Right lobe of liver (tissue), 4 donors: ENCODE measurements around the gene CIC.

Experiments used
- POLR2A ChIP-seq: fragments of 450-650 bp; IDR thresholded peaks from one replicate; pipeline ENCODE4 v1.6.1; 2017; ENCODE audit warnings: antibody characterized with exemption, mild to moderate bottlenecking
- TF ChIP-seq, protein P1 (sequence below), 4 donors: fragments of 200-600 bp in 3 of 4; fragments of 450-650 bp in 1 of 4; IDR thresholded peaks; one replicate each; pipeline versions ENCODE4 v1.5.1 to v1.8.0; 2016 to 2022; ENCODE audit warnings: antibody characterized with exemption in 4 of 4, mild to moderate bottlenecking in 2 of 4
- donor health status: DM: no; HTN: no; CAD: no.
- donor health status: DM: no; HTN: no; CAD: no.
- donor health status: DM: no; HTN: yes; CAD: no.

DNA sequence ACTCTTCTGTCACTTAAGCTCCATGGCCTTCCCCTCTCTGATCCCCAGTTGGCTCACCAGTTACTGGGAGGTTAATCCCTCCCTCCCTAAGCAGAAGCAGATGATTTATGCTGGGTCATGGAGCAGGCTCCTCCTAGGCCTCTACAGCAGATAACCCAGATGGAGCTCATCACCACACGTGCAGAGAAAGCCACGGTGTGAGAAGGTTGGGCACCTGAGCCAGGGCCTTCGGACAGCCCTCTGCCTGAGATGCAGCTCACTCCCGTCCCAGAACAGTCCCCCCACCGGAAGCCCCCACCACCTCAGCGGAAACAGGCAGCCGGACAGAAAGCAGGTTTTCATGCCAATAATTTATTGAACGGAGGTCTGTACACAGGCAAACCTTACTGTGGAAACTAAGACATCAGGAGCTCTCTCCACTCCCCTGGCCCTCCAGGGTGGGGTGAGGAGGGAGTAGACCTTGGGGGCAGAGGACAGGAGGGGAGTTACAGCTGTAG, 39.1 kb upstream of the CIC start:
- TF ChIP-seq, protein P1, sequence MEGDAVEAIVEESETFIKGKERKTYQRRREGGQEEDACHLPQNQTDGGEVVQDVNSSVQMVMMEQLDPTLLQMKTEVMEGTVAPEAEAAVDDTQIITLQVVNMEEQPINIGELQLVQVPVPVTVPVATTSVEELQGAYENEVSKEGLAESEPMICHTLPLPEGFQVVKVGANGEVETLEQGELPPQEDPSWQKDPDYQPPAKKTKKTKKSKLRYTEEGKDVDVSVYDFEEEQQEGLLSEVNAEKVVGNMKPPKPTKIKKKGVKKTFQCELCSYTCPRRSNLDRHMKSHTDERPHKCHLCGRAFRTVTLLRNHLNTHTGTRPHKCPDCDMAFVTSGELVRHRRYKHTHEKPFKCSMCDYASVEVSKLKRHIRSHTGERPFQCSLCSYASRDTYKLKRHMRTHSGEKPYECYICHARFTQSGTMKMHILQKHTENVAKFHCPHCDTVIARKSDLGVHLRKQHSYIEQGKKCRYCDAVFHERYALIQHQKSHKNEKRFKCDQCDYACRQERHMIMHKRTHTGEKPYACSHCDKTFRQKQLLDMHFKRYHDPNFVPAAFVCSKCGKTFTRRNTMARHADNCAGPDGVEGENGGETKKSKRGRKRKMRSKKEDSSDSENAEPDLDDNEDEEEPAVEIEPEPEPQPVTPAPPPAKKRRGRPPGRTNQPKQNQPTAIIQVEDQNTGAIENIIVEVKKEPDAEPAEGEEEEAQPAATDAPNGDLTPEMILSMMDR (IDR thresholded peaks at IDR 0.05) = no peak
- TF ChIP-seq POLR2A = no peak
